Mesothelial cell of epicardium (in vitro differentiated cells): ENCODE measurements around the gene ADARB1. TPM values are rescaled to one million over a fixed set of nuclear protein-coding genes. Genes with fewer than 3 reads are reported as not detected.
A peak's percentile ranks its signal among the peaks of the same experiment; 100 is the strongest.

Experiments
- DNase-seq, 2 experiments: peaks; one replicate each; pipeline ENCODE4 v3.0.0; 2021; ENCODE audit warnings: low spot score in 2 of 2; ENCODE audit not compliant: unreplicated experiment in 2 of 2
- H3K27ac Mint-ChIP-seq: 2 replicates; pipeline ENCODE4 v1.8.0; 2021; ENCODE audit warnings: mixed read lengths
- H3K27me3 Mint-ChIP-seq: 2 replicates; pipeline ENCODE4 v1.8.0; 2021; ENCODE audit warnings: low read depth, mixed read lengths
- H3K36me3 Mint-ChIP-seq: 2 replicates; pipeline ENCODE4 v1.8.0; 2021; ENCODE audit warnings: mixed read lengths
- H3K4me1 Mint-ChIP-seq: 2 replicates; pipeline ENCODE4 v1.8.0; 2021; ENCODE audit warnings: mixed read lengths
- H3K4me3 Mint-ChIP-seq: 2 replicates; pipeline ENCODE4 v1.8.0; 2021; ENCODE audit warnings: mild to moderate bottlenecking, moderate library complexity, mixed read lengths
- H3K9me3 Mint-ChIP-seq: 2 replicates; pipeline ENCODE4 v1.8.0; 2021; ENCODE audit warnings: mixed read lengths
- CTCF ChIP-seq: fragments of 200-600 bp; sonication (generic); IDR thresholded peaks from one replicate; pipeline ENCODE4 v1.5.0; 2021; ENCODE audit warnings: antibody characterized with exemption; ENCODE audit not compliant: unreplicated experiment
- total RNA-seq: library from RNA; stranded (reverse); gene quantifications from 3 replicates; pipeline ENCODE4 v1.2.1, GENCODE V29; 2021

The ADARB1 gene
- total RNA-seq, 1 donor from 2014 or later, result 26.5 TPM

GRCh38 chr21:45248893-45249381 lies 174.6 kb downstream of the ADARB1 start:
- peaks cover 9% of the 10 kb centered on the region for H3K27me3 Mint-ChIP-seq

GRCh38 chr21:45249626-45250025 lies 175.2 kb downstream of the ADARB1 start:
- H3K27ac Mint-ChIP-seq, result no peak overlapping the region
- H3K4me1 Mint-ChIP-seq, result peaks cover 11% of the 10 kb centered on the region
- peaks cover 11% of the 10 kb centered on the region for H3K9me3 Mint-ChIP-seq
- H3K27me3 Mint-ChIP-seq, result peaks cover 9% of the 10 kb centered on the region
- DNase-seq, result no peak
- H3K4me3 Mint-ChIP-seq, result no peak overlapping the region
- TF ChIP-seq CTCF, result no peak
- no peaks in the 10 kb centered on the region for H3K36me3 Mint-ChIP-seq

More at GRCh38 chr21:45248893-45249381, 174.6 kb downstream of the ADARB1 start:
- TF ChIP-seq CTCF, result no peak
- Mint-ChIP-seq H3K4me1 (peaks cover 11% of the 10 kb centered on the region), H3K9me3 (peaks cover 18% of the 10 kb centered on the region), H3K36me3 (peaks cover 5% of the 10 kb centered on the region), H3K27ac (no peak overlapping the region), H3K4me3 (peak overlapping the region; percentile 31)
- DNase-seq, result peak in 1 of 2 experiments; percentile 33

- TF ChIP-seq CTCF, result no peak
- H3K4me3 Mint-ChIP-seq, result no peak overlapping the region
- H3K27ac Mint-ChIP-seq, result no peak overlapping the region
- peaks cover 11% of the 10 kb centered on the region for H3K4me1 Mint-ChIP-seq
- DNase-seq, result no peak
- H3K27me3 Mint-ChIP-seq, result peaks cover 11% of the 10 kb centered on the region
- peaks cover 11% of the 10 kb centered on the region for H3K9me3 Mint-ChIP-seq
- no peaks in the 10 kb centered on the region for H3K36me3 Mint-ChIP-seq
Measured at GRCh38 chr21:45250272-45250671, 175.9 kb downstream of the ADARB1 start.

- TF ChIP-seq CTCF, result no peak
- H3K4me3 Mint-ChIP-seq, result no peak overlapping the region
- H3K27me3 Mint-ChIP-seq, result peaks cover 11% of the 10 kb centered on the region
- DNase-seq, result no peak
- H3K36me3 Mint-ChIP-seq, result no peaks in the 10 kb centered on the region
- H3K9me3 Mint-ChIP-seq, result peaks cover 11% of the 10 kb centered on the region
- H3K4me1 Mint-ChIP-seq, result peaks cover 11% of the 10 kb centered on the region
- H3K27ac Mint-ChIP-seq, result no peak overlapping the region
Measured at GRCh38 chr21:45250914-45251634, 176.7 kb downstream of the ADARB1 start.

GRCh38 chr21:45251635-45252447 lies 177.5 kb downstream of the ADARB1 start:
- peaks cover 11% of the 10 kb centered on the region for H3K27me3 Mint-ChIP-seq
- no peak overlapping the region for H3K4me3 Mint-ChIP-seq
- peak in 1 of 2 experiments; percentile 29 for DNase-seq
- H3K27ac Mint-ChIP-seq, result no peak overlapping the region
- peaks cover 12% of the 10 kb centered on the region for H3K4me1 Mint-ChIP-seq
- peaks cover 11% of the 10 kb centered on the region for H3K9me3 Mint-ChIP-seq
- no peaks in the 10 kb centered on the region for H3K36me3 Mint-ChIP-seq
- no peak for TF ChIP-seq CTCF
